GM21360 (cell line): ENCODE results near the gene RALBP1.
"Not testable (repeated sequence)": the region's sequence is repeated elsewhere in the genome, so short reads cannot be mapped to it uniquely, and the experiment has no call there.

Source experiments
- ATAC-seq: cut with Tn5 transposase; IDR thresholded peaks from one replicate; pipeline ENCODE4 v1.9.1; 2021; ENCODE audit warnings: mild to moderate bottlenecking, moderate library complexity; ENCODE audit not compliant: unreplicated experiment

Gene RALBP1

GRCh38 chr18:9474983-9475642, at the start of gene RALBP1:
Gene RALBP1 (plus strand): TSS chr18:9475513. CDS start chr18:9513046, 37,533 bp downstream.
- peak; percentile 88 for ATAC-seq

DNA sequence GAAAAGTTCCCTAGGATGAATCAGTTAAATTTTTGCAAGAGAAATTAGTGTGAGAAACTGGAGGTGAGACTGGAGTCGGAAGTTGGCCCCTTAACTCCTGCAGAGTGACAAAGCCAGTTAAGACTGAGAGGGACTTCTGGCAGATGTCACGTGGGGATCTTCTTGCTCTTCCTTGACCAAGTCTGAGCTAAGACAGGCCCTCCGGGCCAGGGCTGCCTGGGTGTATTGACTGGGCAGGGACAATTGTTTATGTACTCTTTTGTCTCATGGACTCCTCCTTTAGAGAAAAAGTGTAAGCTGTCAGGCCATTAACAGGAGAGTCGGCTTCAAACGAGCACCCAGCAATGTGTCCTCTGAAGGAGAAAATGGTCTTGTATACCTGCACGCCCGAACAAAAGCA, 48.6 kb upstream of the RALBP1 start:
- ATAC-seq = no peak

DNA sequence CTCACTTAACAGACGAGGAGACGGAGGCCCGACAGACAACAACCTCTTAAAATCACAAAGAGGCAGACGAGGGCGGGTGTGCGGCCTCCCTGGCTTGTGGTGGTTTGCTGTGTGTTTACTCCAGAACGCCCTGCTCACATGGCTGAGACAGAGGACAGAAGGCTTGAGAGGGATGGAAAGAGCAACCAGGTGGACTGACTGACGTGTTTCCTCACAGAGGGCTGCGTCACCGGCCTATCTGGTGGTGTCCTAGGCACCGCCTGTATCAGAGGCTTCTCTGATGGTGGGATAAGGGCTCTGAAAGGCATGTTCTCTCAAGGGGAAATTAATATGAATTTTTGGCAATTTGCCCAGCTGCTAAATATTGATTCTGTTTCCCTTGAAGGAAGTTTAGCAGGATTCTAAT, 47.0 kb upstream of the RALBP1 start:
- no peak for ATAC-seq

DNA sequence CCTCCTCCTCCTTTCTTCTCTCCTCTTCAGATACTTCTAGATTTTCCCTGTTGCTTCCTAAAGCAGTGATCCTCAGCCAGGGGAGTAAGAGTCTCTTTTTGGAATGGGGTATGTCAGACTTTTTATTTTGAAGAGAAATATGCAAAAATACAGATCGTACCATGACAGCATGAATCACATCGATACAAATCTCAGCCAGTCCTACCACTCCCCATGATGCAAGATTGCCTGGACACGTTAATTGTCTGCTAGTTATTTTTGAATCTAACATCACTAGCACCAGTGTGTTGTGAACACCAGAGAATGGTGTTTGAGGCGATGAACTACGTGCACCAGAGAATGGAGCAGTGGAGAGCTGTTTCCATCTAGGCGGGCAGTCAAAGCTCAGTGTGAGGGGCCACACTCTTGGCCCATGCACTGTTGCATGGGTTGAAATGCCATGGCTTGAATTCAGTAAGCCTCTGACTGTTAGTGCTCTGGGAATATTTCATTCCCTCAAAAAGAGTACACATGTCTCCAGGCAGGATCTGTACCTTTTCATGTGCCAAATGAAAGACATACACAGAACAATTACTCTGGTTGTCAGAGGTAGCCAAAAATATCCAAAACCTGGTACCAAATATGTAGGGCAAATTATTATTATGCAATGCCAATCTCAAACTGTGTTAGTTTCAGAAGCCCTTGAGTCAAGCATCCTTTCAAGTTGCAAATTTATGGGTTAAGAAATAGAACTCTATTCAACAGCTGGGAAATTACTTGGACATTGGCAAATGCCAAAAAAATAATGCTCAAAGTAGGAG, 46.3 kb upstream of the RALBP1 start:
- ATAC-seq = no peak

DNA sequence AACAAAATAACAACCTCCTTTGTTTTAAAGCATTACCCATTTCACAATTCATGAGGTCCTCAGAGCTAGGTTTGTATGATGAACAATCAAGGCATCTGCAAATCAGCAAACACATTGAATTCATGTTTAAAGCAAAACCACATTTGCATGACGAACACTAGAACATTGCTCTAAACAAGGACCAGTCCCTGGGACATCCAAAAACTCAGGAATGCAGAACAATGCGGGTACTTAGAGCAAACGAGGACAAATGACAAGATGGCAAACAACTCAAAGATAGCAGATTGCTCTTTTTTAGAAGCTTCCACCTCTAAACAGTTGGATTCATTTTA, 45.7 kb upstream of the RALBP1 start:
- ATAC-seq = no peak

GRCh38 chr18:9430315-9430714, 45.0 kb upstream of the RALBP1 start:
- not testable (repeated sequence) for ATAC-seq

DNA sequence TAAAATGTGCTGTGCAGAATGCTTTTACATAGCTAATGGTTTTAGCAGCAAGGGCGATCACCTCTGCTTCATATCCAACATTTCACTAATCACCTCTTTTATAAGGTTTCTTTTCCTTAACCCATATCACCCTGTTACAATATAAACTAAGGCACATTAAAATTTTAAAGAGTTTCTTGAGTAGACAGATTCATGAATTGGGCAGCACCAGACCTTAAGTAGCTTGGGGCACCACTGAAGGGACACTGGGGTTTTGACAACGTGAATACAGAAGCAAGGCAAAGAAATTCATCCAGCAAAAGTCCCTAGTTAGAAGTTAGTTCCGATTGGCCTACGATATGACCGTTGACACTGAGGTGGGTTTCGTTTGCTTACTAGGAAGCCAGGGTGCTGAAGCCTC, 44.0 kb upstream of the RALBP1 start:
- ATAC-seq = no peak

DNA sequence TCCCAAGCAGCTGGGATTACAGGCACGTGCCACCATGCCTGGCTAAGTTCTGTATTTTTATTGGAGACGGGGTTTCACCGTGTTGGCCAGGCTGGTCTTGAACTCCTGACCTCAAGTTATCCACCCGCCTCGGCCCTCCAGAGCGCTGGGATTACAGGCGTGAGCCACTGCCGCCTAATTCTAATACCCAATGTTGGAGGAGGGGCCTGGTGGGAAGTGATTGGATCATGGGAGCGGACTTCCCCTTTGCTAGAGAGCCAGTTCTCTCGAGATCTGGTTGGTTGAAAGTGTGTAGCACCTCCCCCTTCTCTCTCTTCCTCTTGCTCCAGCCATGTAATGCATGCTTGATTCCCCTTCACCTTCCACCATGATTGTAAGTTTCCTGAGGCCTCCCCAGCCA, 42.2 kb upstream of the RALBP1 start:
- ATAC-seq = not testable (repeated sequence)

- ATAC-seq = no peak
These were observed 41.6 kb upstream of the RALBP1 start for GRCh38 chr18:9433671-9434121.

- peak; percentile 40 for ATAC-seq
These were observed 41.1 kb upstream of the RALBP1 start for GRCh38 chr18:9434122-9434701.

DNA sequence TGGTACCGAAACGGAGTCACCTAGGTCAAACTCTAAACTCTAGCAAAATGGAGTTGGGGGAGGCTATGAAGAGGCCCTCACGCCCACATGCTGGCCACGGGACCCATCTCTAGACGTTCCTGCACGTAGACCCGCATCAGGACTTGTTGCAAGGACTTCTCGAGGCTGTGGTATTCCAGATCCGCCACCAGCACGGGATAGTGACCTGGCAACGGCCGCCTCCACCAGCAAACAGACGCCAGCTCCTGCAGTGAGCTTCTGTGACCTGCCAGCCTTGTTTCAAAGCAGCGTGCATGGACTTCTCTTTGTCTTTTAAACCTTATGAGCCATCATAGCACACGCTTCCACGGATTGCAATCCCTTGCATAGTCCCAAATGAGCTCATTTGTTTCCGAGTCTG, 40.3 kb upstream of the RALBP1 start:
- ATAC-seq = no peak

DNA sequence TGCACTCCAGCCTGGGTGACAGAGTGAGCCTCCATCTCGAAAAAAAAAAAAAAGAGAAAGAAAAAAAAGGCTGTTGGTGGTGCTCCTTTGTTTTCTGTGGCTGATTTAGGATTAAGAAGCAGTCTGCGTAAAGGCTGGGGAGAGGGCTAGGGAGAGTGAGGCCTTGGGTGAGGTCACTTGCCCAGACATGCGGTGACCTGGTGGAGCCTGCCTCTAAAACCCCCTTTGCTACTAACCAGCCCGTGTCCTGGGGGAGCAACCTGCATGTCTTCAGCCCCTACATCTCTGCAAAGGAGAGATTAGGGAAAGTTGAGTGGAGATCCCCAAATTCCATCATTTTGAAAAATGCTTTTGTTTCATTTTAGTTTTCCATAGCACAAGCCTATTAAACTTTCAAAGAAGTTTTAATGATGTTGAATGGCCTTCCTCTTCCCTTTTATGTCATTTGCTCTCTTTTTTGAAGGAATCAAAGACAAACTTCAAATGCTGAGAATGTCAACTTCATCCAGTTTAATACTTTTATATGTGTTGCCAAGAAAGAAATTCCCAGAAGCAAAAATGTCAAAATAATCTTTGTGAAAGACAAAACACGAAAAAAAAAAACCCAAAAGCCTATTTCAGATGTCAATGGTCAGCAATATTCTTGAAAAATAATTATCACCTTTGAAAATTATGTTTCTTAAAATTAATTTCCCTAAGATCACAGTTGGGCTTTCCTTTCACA, 38.9 kb upstream of the RALBP1 start:
- ATAC-seq = no peak

DNA sequence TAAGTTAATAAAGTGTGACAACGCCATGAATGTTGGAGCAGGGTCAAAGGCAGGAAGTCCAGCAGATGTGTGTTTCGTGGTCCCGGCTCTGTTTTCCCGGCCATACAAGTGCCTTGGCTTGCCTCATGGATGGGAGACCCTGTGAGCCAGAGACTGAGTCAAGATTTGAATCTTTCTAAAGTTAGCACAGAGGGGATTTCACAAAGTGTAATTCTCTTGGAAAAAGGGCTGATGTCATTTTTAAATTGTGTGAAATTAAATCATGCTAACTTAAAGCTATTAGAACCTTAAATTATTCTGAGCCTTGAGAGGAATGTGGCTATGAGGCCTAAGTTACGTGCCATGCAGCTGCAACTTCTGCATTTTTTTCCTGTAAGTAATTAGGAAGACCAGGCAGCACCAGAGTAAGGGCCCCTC, 38.3 kb upstream of the RALBP1 start:
- ATAC-seq = no peak

GRCh38 chr18:9437672-9438071, 37.6 kb upstream of the RALBP1 start:
- no peak for ATAC-seq

GRCh38 chr18:9441061-9441460, 34.3 kb upstream of the RALBP1 start:
- ATAC-seq = no peak

DNA sequence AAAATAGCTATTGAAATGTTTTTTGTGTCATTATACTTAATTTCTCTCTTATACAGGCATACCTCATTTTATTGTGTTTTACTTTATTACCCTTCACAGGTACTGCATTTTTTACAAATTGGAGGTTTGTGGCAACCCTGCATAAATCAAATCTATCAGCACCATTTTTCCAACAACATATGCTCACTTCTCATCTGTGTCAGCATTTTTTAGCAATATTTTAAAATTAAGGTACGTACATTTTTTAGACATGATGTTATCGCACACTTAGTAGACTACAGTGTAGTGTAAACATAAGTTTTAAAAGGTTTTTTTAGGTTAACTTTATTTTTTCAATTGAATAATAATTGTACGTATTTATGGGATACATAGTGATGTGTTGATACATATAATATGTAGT, 30.8 kb upstream of the RALBP1 start:
- ATAC-seq = no peak

DNA sequence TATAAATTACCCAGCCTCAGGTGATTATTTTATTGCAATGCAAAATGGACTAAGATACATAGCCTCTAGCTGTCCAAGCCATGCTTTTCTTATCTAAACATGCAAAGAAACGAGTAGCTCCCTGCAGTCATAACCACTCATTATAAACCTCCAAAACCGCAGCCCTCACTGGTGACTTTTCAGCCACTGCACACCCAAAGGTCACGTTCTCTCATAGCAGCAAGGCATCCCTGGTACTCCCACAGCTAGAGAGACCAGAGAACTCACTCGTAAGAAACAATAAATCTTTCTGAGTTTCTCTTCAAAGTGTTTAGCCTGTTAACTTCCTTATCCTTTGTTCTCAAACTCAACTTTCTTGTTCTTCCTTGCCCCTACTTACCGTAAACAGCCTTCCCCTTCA, 28.5 kb upstream of the RALBP1 start:
- no peak for ATAC-seq

GRCh38 chr18:9447334-9447733, 28.0 kb upstream of the RALBP1 start:
- ATAC-seq = no peak

DNA sequence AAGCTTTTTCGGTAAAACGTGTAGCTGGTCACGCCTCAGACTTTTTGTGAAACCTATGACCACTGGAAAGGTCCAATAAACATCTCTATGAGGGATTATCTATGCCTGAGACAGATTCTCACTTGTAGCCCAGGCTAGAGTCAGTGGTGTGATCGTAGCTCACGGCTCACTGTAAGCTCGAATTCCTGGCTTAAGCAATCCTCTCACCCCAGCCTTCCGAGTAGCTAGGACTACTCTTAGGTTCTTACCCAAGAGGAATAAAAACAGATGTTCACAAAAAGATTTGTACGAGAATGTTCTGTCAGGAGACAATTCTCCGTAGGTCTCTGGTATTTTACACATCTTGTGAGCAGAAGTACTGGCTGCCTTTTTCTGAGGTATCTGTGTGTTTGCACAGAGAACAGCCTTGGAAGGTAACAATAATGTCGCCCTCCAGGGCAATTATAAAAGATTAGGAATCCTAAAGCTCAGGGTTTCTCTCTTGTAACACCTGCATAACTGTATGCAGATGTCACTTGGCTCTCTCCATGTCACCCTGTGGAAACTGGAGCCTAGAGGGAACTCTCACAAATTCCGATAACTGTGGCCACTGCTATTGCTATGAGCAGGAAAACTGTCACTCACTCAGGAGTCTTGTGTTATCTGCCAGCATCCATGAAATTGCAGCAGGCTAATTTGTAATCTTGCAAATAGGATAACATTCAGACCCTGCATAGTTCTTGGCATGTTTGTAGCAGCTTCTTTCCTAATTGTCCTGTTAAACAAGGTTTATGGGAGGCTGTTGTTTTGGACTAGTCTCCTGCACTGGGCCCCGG, 25.5 kb upstream of the RALBP1 start:
- ATAC-seq = no peak

- ATAC-seq = not testable (repeated sequence)
These were observed 24.4 kb upstream of the RALBP1 start for GRCh38 chr18:9450920-9451319.

GRCh38 chr18:9453283-9453682, 22.0 kb upstream of the RALBP1 start:
- no peak for ATAC-seq
